Kidney (tissue), 14 donors: ENCODE results near the gene KRTAP12-1. TPM values are rescaled to one million over a fixed set of nuclear protein-coding genes. Genes with fewer than 3 reads are reported as not detected.

ENCODE experiments used
- DNase-seq, 5 donors: peaks; one replicate each; pipeline ENCODE4 v3.0.0-alpha.2; 2013 to 2020
- FAIRE-seq: peaks from 2 replicates; lab custom pipeline; 2012; peaks lifted over from hg19 to GRCh38; lab: Jason Lieb, UNC
- H3K27ac ChIP-seq, 2 donors: one replicate each; pipeline ENCODE4 v1.7.0; 2013; ENCODE audit warnings: low read depth in 2 of 2, low read length in 2 of 2, inconsistent platforms in 1 of 2
- H3K27me3 ChIP-seq: one replicate; pipeline ENCODE4 v1.7.1; 2013; ENCODE audit warnings: low read length, inconsistent platforms; ENCODE audit not compliant: control insufficient read depth, insufficient read depth
- H3K36me3 ChIP-seq, 3 donors: one replicate each; pipeline versions ENCODE4 v1.7.0 to v1.7.1; 2013; ENCODE audit warnings: low read length in 3 of 3, control low read depth in 1 of 3, inconsistent platforms in 1 of 3; ENCODE audit not compliant: insufficient read depth in 3 of 3, control insufficient read depth in 2 of 3
- H3K4me1 ChIP-seq, 3 donors: one replicate each; pipeline versions ENCODE4 v1.7.0 to v1.7.1; 2013; ENCODE audit warnings: low read length in 3 of 3, inconsistent platforms in 1 of 3, low read depth in 1 of 3; ENCODE audit not compliant: control insufficient read depth in 2 of 3, insufficient read depth in 2 of 3
- H3K4me3 ChIP-seq, 3 donors: one replicate each; pipeline versions ENCODE4 v1.7.0 to v1.8.1; 2013; ENCODE audit warnings: low read length in 3 of 3, control low read depth in 1 of 3, inconsistent platforms in 1 of 3
- H3K9ac ChIP-seq, 3 donors: one replicate each; pipeline versions ENCODE4 v1.7.0 to v1.7.1; 2013; ENCODE audit warnings: low read length in 3 of 3, control low read depth in 1 of 3, inconsistent platforms in 1 of 3
- H3K9me3 ChIP-seq, 3 donors: one replicate each; pipeline versions ENCODE4 v1.7.0 to v1.7.1; 2013; ENCODE audit warnings: low read length in 3 of 3, control low read depth in 1 of 3, inconsistent platforms in 1 of 3; ENCODE audit not compliant: control insufficient read depth in 2 of 3, insufficient read depth in 1 of 3
- intact Hi-C: fragments of 100-400 bp; cut with DNase I; formaldehyde crosslinking; loops from one replicate; pipeline ENCODE4 v1.11.1; 2022
- polyA plus RNA-seq: library from polyadenylated mRNA; stranded (reverse); fragments of 350-450 nt; fragmentation: Illumina TruSeq; extraction: RNeasy Lipid Tissue Mini Kit (QIAGEN cat#74804); gene quantifications from one replicate; pipeline ENCODE4 v1.2.3, GENCODE V29; 2014; ENCODE audit warnings: low read depth, low replicate concordance; ENCODE audit not compliant: insufficient read depth
- total RNA-seq: library from RNA; stranded (reverse); fragmentation: NEBNext Ultra II Directional; extraction: Animal tissue kit (Norgen Biotek cat#: 25700); gene quantifications from one replicate; pipeline ENCODE4 v1.2.1, GENCODE V29; 2021
- TF ChIP-seq, protein P1 (sequence below): IDR thresholded peaks from 3 replicates; pipeline ENCODE4 v1.5.1; 2012; ENCODE audit warnings: mild to moderate bottlenecking, moderate library complexity, borderline replicate concordance; ENCODE audit not compliant: insufficient read depth; ENCODE audit errors: extremely low read depth
- donor health status: control.
- donor health status: control.
- donor health status: control.
- donor health status: control.
- donor health status: control.
- donor health status: DM: yes; HTN: yes; CAD: no.
- donor health status: Normal renal cell carcinoma (clear cell type).

KRTAP12-1 gene
- total and polyA plus RNA-seq, 2 donors from 2014 or later, result not detected

DNA sequence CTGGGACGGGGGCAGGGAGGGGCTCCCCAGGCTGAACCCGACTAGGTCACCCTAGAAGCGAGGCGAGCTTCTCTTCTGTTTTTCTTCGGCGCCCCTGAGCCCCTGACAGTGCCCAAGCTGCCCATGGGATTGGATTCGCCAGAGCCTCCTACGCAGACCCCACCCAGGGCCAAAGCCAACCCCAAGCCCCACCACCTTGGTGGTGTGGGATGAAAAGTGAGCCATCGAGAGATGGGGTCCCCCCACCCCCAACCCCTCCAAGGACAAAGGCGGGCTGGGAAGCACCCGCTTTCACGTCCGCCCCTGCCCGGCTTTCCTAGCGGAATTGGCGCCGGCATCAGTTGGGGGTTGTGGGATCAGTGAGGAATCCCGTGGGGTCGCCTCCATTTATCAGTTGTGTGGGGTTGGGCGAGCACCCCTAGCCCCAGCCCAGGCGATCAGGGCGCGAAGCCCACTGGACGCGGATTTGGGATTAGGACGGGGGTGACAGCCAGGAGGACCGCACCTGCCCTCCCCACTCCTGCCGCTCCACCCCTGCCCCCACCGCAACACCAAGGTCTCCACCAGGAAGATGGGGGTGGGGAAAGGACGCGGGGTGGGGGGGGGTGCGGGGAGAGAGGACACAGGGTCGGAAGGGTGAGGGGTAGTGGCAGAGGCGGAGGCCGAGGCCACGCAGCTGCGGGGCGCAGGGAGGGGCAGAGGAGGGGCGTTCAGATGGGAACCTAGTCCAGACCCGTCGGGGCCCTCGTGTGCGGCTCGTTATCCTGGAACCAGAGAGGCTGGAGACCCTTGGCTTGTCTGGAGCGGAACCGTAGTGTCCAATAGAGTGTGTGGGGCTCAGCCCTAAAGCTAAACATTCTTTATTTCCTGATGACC, 25.0 kb upstream of the KRTAP12-1 start:
- no peaks in the 10 kb centered on the region for H3K4me1 ChIP-seq
- TF ChIP-seq, protein P1, sequence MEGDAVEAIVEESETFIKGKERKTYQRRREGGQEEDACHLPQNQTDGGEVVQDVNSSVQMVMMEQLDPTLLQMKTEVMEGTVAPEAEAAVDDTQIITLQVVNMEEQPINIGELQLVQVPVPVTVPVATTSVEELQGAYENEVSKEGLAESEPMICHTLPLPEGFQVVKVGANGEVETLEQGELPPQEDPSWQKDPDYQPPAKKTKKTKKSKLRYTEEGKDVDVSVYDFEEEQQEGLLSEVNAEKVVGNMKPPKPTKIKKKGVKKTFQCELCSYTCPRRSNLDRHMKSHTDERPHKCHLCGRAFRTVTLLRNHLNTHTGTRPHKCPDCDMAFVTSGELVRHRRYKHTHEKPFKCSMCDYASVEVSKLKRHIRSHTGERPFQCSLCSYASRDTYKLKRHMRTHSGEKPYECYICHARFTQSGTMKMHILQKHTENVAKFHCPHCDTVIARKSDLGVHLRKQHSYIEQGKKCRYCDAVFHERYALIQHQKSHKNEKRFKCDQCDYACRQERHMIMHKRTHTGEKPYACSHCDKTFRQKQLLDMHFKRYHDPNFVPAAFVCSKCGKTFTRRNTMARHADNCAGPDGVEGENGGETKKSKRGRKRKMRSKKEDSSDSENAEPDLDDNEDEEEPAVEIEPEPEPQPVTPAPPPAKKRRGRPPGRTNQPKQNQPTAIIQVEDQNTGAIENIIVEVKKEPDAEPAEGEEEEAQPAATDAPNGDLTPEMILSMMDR, result no peak
- intact Hi-C loops, result no loop called here
- no peak overlapping the region for H3K9ac ChIP-seq
- H3K36me3 ChIP-seq, result no peaks in the 10 kb centered on the region
- no peak overlapping the region for H3K4me3 ChIP-seq
- DNase-seq (peak in 1 of 5 donors; percentile 50), FAIRE-seq (no peak)
- no peak overlapping the region for H3K27ac ChIP-seq
- peaks cover 30% of the 10 kb centered on the region for H3K27me3 ChIP-seq
- H3K9me3 ChIP-seq, result no peaks in the 10 kb centered on the region

DNA sequence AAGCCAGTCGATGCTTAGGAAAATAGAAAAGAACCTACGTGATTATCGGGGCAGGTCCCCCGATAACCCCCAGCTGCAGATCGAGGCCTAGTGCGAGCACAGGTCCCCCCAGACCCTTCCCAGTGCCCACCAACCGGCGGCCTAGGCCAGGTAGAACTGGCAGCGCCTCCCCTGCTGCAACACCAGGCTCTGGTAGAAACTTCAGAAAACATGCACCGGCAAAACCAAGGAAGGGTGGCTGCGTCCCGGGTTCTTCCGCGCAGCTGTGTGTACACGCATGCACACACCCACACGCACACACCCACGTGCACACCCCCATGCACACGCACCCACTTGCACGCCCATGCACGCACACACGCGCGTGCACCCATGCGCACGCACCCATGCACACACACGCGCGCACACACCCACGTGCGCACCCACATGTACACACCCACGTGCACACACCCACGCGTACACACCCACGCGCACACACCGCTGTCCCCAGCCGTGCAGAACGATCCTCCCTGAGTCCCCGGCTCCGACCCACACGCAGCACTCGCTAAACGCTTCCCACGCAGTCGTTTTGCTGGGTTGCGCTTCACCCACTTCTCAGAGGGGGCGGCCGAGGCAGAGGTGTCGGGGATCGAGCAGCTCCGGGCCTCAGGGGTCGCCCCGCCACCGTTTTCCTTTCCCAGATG, 24.2 kb upstream of the KRTAP12-1 start:
- peaks cover 33% of the 10 kb centered on the region for H3K27me3 ChIP-seq
- TF ChIP-seq, protein P1, result no peak
- no peak for FAIRE-seq
- no peaks in the 10 kb centered on the region for H3K36me3 ChIP-seq
- no peaks in the 10 kb centered on the region for H3K9me3 ChIP-seq
- no peaks in the 10 kb centered on the region for H3K4me1 ChIP-seq
- DNase-seq, result peak in 1 of 5 donors; percentile 41
- intact Hi-C loops, result no loop called here
- no peak overlapping the region for H3K4me3 ChIP-seq
- H3K27ac ChIP-seq, result no peak overlapping the region
- no peak overlapping the region for H3K9ac ChIP-seq

DNA sequence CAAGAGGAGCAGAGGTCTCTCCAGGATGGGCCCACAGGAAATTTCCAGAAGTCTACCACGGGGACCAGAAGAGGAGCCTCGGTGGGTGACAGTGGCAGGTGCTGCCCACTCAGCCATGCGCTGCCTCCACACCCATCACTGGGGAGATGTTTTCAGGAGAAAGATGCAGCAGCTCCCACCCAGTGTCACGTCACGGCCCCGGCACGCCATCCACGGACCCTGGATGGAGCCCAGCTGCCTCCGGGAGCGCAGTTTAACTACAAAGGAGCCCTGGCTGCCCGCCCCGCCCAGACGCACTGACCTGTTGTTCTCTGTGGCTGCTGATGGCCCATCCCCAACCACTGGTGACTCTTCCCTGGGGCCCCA, 22.7 kb upstream of the KRTAP12-1 start:
- intact Hi-C loops, result no loop called here
- H3K9me3 ChIP-seq, result no peaks in the 10 kb centered on the region
- TF ChIP-seq, protein P1, result no peak
- H3K27ac ChIP-seq, result no peak overlapping the region
- no peak overlapping the region for H3K4me3 ChIP-seq
- FAIRE-seq (no peak), DNase-seq (no peak)
- no peaks in the 10 kb centered on the region for H3K4me1 ChIP-seq
- peaks cover 22% of the 10 kb centered on the region for H3K27me3 ChIP-seq
- H3K9ac ChIP-seq, result no peak overlapping the region
- H3K36me3 ChIP-seq, result no peaks in the 10 kb centered on the region
